HCT116 (cell line): ENCODE data around the gene OGFOD2. TPM values are rescaled to one million over a fixed set of nuclear protein-coding genes. Genes with fewer than 3 reads are reported as not detected.

Experiments
- ATAC-seq: fragments of 200-7000 bp; cut with Tn5 transposase; 2 replicates; pipeline ENCODE4 v1.9.1; 2020; ENCODE audit warnings: mild to moderate bottlenecking, moderate library complexity
- BruUV-seq: library from RNA; stranded (reverse); fragments of 400-500 nt; replicated peaks from 2 replicates; lab custom pipeline; 2021; lab: Mats Ljungman, UMichigan
- CTCF ChIA-PET: fragments of 300-600 bp; sonication (Branson Sonifier 250); formaldehyde crosslinking; loops from one replicate; lab custom pipeline; 2021; ENCODE audit warnings: antibody characterized with exemption; lab: Charles Lee
- POLR2A ChIA-PET: fragments of 300-600, 350-600 bp; sonication (Branson Sonifier 250); formaldehyde crosslinking; loops from one replicate; lab custom pipeline; 2021; ENCODE audit warnings: antibody characterized with exemption; lab: Charles Lee
- RAD21 ChIA-PET, 2 experiments: fragments of 300-600 bp; sonication (Branson Sonifier 250); formaldehyde crosslinking; loops; one replicate each; lab custom pipeline; 2023; ENCODE audit warnings: low total read pairs in 2 of 2; ENCODE audit not compliant: uncharacterized antibody in 2 of 2, unreplicated experiment in 2 of 2, low non-redundant PET in 1 of 2; lab: Charles Lee
- DNase-seq: peaks from one replicate; pipeline ENCODE4 v3.0.0-alpha.2; 2010; ENCODE audit warnings: low read depth, low spot score
- H2AFZ ChIP-seq: fragments of 200-600 bp; shearing (Covaris generic), sonication (generic); 2 replicates; pipeline ENCODE4 v1.6.1; 2017; ENCODE audit warnings: low read depth, mixed run types, mixed read lengths, antibody characterized with exemption, low read length; ENCODE audit not compliant: poor library complexity, severe bottlenecking
- H3K27ac ChIP-seq: 2 replicates; pipeline ENCODE4 v1.5.1; 2012; ENCODE audit warnings: low read depth, low read length
- H3K27me3 ChIP-seq: fragments of 200-600 bp; sonication (generic); 2 replicates; pipeline ENCODE4 v1.6.1; 2016; ENCODE audit warnings: mixed run types, low read length, mixed read lengths; ENCODE audit not compliant: insufficient read depth
- H3K36me3 ChIP-seq, 2 experiments: fragments of 200-500 bp in 1 of 2; fragments of 200-600 bp in 1 of 2; sonication (Bioruptor generic) in 1 of 2; sonication (generic) in 1 of 2; 2 replicates each; pipeline versions ENCODE4 v1.5.1 to v1.6.1; 2014 to 2016; ENCODE audit warnings: low read length in 2 of 2, inconsistent platforms in 1 of 2, mixed read lengths in 1 of 2, mixed run types in 1 of 2; ENCODE audit not compliant: insufficient read depth in 2 of 2, control insufficient read depth in 1 of 2
- H3K4me1 ChIP-seq, 2 experiments: fragments of 200-600 bp in 1 of 2; sonication (generic) in 1 of 2; 2 replicates each; pipeline versions ENCODE4 v1.5.1 to v1.6.1; 2012 to 2017; ENCODE audit warnings: low read length in 2 of 2, inconsistent platforms in 1 of 2, mild to moderate bottlenecking in 1 of 2, mixed read lengths in 1 of 2, mixed run types in 1 of 2, moderate library complexity in 1 of 2; ENCODE audit not compliant: insufficient read depth in 2 of 2, control insufficient read depth in 1 of 2
- H3K4me2 ChIP-seq: fragments of 200-600 bp; sonication (generic); 2 replicates; pipeline ENCODE4 v1.6.1; 2017; ENCODE audit warnings: mixed run types, low read length, mixed read lengths
- H3K4me3 ChIP-seq, 2 experiments: fragments of 200-600 bp in 1 of 2; sonication (generic) in 1 of 2; replicated peaks in 1 of 2; 2 replicates each; pipeline ENCODE4 v1.5.1; 2011 to 2016; ENCODE audit warnings: low read length in 2 of 2, control low read depth in 1 of 2, low read depth in 1 of 2, mild to moderate bottlenecking in 1 of 2, mixed read lengths in 1 of 2, mixed run types in 1 of 2
- H3K79me2 ChIP-seq: fragments of 200-600 bp; sonication (generic); 2 replicates; pipeline ENCODE4 v1.6.1; 2017; ENCODE audit warnings: mild to moderate bottlenecking, mixed run types, low read length, moderate library complexity, mixed read lengths; ENCODE audit not compliant: insufficient read depth
- H3K9ac ChIP-seq: fragments of 200-600 bp; sonication (generic); 2 replicates; pipeline ENCODE4 v1.6.1; 2016; ENCODE audit warnings: low read length, mixed read lengths
- H3K9me2 ChIP-seq: fragments of 200-600 bp; sonication (generic), shearing (Covaris generic); 2 replicates; pipeline ENCODE4 v1.6.1; 2017; ENCODE audit warnings: mixed run types, mild to moderate bottlenecking, moderate library complexity; ENCODE audit not compliant: insufficient read depth
- H3K9me3 ChIP-seq, 2 experiments: fragments of 200-500 bp in 1 of 2; fragments of 200-600 bp in 1 of 2; sonication (Bioruptor generic) in 1 of 2; sonication (generic) in 1 of 2; 2 replicates each; pipeline ENCODE4 v1.6.1; 2014 to 2017; ENCODE audit warnings: low read length in 2 of 2, mixed read lengths in 2 of 2, inconsistent platforms in 1 of 2, low read depth in 1 of 2, mild to moderate bottlenecking in 1 of 2, mixed run types in 1 of 2, moderate library complexity in 1 of 2; ENCODE audit not compliant: control insufficient read depth in 1 of 2, insufficient read depth in 1 of 2
- H4K20me1 ChIP-seq: fragments of 200-600 bp; sonication (generic), shearing (Covaris generic); 2 replicates; pipeline ENCODE4 v1.6.1; 2017; ENCODE audit warnings: mixed run types, mild to moderate bottlenecking, moderate library complexity; ENCODE audit not compliant: insufficient read depth
- ATF3 ChIP-seq: IDR thresholded peaks from 2 replicates; pipeline ENCODE4 v1.6.1; 2012
- CBX3 ChIP-seq: IDR thresholded peaks from 2 replicates; pipeline ENCODE4 v1.6.1; 2012; ENCODE audit warnings: low read depth
- CEBPB ChIP-seq: IDR thresholded peaks from 2 replicates; pipeline ENCODE4 v1.6.1; 2012; ENCODE audit warnings: low read depth
- CTCF ChIP-seq, 3 experiments: fragments of 200-600 bp in 1 of 3; sonication (generic) in 1 of 3; IDR thresholded peaks in 2 of 3; conservative IDR thresholded peaks in 1 of 3; 2 replicates each; pipeline ENCODE4 v1.5.1; 2012 to 2017; ENCODE audit warnings: low read depth in 2 of 3, low read length in 2 of 3, antibody characterized with exemption in 1 of 3, borderline replicate concordance in 1 of 3, control low read depth in 1 of 3, mild to moderate bottlenecking in 1 of 3, mixed read lengths in 1 of 3, mixed run types in 1 of 3, moderate library complexity in 1 of 3; ENCODE audit not compliant: insufficient read depth in 1 of 3
- EZH2 ChIP-seq: fragments of 200-600 bp; sonication (generic); IDR thresholded peaks from 2 replicates; pipeline ENCODE4 v1.6.1; 2017; ENCODE audit warnings: antibody characterized with exemption, mixed run types
- FOSL1 ChIP-seq: IDR thresholded peaks from 2 replicates; pipeline ENCODE4 v1.6.1; 2012; ENCODE audit warnings: low read depth
- JUND ChIP-seq: IDR thresholded peaks from 2 replicates; pipeline ENCODE4 v1.6.1; 2012
- MAX ChIP-seq: IDR thresholded peaks from 2 replicates; pipeline ENCODE4 v1.6.1; 2012
- RAD21 ChIP-seq: IDR thresholded peaks from 2 replicates; pipeline ENCODE4 v1.6.1; 2012; ENCODE audit warnings: low read depth, mild to moderate bottlenecking
- REST ChIP-seq: IDR thresholded peaks from 2 replicates; pipeline ENCODE4 v1.6.1; 2012; ENCODE audit warnings: low read depth
- SP1 ChIP-seq: IDR thresholded peaks from 2 replicates; pipeline ENCODE4 v1.6.1; 2012; ENCODE audit warnings: low read depth
- SRF ChIP-seq: IDR thresholded peaks from 2 replicates; pipeline ENCODE4 v1.6.1; 2012; ENCODE audit warnings: low read depth
- TCF7L2 ChIP-seq: IDR thresholded peaks from 2 replicates; pipeline ENCODE4 v1.7.0; 2011; ENCODE audit warnings: borderline replicate concordance, inconsistent platforms; ENCODE audit not compliant: insufficient read depth, insufficient read length; ENCODE audit errors: extremely low read depth
- YY1 ChIP-seq: IDR thresholded peaks from 2 replicates; pipeline ENCODE4 v1.6.1; 2011; ENCODE audit warnings: low read length, low read depth, moderate library complexity, mild to moderate bottlenecking; ENCODE audit not compliant: insufficient replicate concordance; ENCODE audit errors: extremely low read depth
- ZFX ChIP-seq: fragments of 450-650 bp; IDR thresholded peaks from 2 replicates; pipeline ENCODE4 v1.6.1; 2017
- ZNF274 ChIP-seq: fragments of 200-500 bp; sonication (Bioruptor generic); IDR thresholded peaks from 2 replicates; pipeline ENCODE4 v1.6.1; 2014; ENCODE audit warnings: mild to moderate bottlenecking, low read depth, low read length, inconsistent platforms
- intact Hi-C: fragments of 100-400 bp; cut with micrococcal nuclease; formaldehyde crosslinking; loops from 2 replicates; pipeline ENCODE4 v1.10.0; 2022
- total RNA-seq: library from RNA; stranded (reverse); gene quantifications from one replicate; pipeline ENCODE4 v1.2.1, GENCODE V29; 2021; ENCODE audit not compliant: unreplicated experiment

The OGFOD2 gene
- total RNA-seq, 1 experiment from 2014 or later = 29.5 TPM

- no peak overlapping the region for H3K4me3 ChIP-seq
- H4K20me1 ChIP-seq = no peaks in the 10 kb centered on the region
- POLR2A ChIA-PET = no interaction called here
- intact Hi-C loops = no loop called here
- BruUV-seq = no TSS peak
- RAD21 ChIA-PET = no interaction called here
- ATAC-seq = no peak
- H3K4me1 ChIP-seq = no peaks in the 10 kb centered on the region
- no peaks in the 10 kb centered on the region for H3K27me3 ChIP-seq
- no peak for DNase-seq
- no peak overlapping the region for H3K27ac ChIP-seq
- H3K36me3 ChIP-seq = 0 out of 4 replicates have a peak, but pooled peaks cover 0 to 3% of the 10 kb centered on the region in 2 experiments
- H3K4me2 ChIP-seq = no peak overlapping the region
- no peak for TF ChIP-seq FOSL1
- TF ChIP-seq CEBPB = no peak
- no peaks in the 10 kb centered on the region for H3K9me3 ChIP-seq
- H2AFZ ChIP-seq = no peak overlapping the region
- no peak overlapping the region for H3K9ac ChIP-seq
- H3K79me2 ChIP-seq = no peaks in the 10 kb centered on the region
- CTCF ChIA-PET = no interaction called here
- H3K9me2 ChIP-seq = no peaks in the 10 kb centered on the region
These were observed 29.2 kb downstream of the OGFOD2 start for GRCh38 chr12:123004287-123004686.

- no peak overlapping the region for H3K4me2 ChIP-seq
- RAD21 ChIA-PET = no interaction called here
- no peak overlapping the region for H3K27ac ChIP-seq
- 0 out of 2 replicates have a peak, but pooled peaks have one; percentile 13 for ATAC-seq
- no peaks in the 10 kb centered on the region for H3K9me2 ChIP-seq
- POLR2A ChIA-PET = no interaction called here
- no peak overlapping the region for H2AFZ ChIP-seq
- H3K4me1 ChIP-seq = no peaks in the 10 kb centered on the region
- intact Hi-C loops = no loop called here
- H3K9ac ChIP-seq = no peak overlapping the region
- CTCF ChIA-PET = no interaction called here
- H3K4me3 ChIP-seq = no peak overlapping the region
- 0 out of 4 replicates have a peak, but pooled peaks cover 0 to 3% of the 10 kb centered on the region in 2 experiments for H3K36me3 ChIP-seq
- H3K27me3 ChIP-seq = no peaks in the 10 kb centered on the region
- H3K79me2 ChIP-seq = no peaks in the 10 kb centered on the region
- H3K9me3 ChIP-seq = no peaks in the 10 kb centered on the region
- no peaks in the 10 kb centered on the region for H4K20me1 ChIP-seq
- no TSS peak for BruUV-seq
- DNase-seq = no peak
- TF ChIP-seq EZH2 (no peak), FOSL1 (no peak), JUND (no peak), CBX3 (no peak), YY1 (no peak), MAX (no peak), ATF3 (no peak), SRF (no peak), ZNF274 (no peak), RAD21 (no peak), CTCF (IDR thresholded peaks at IDR 0.05 in 2 of 3, conservative IDR thresholded peaks at IDR 0.05 in 1 of 3; ENCODE audit: borderline replicate concordance in 1 of 3, insufficient read depth in 1 of 3, low read depth in 2 of 3, low read length in 2 of 3) (no peak), SP1 (no peak), ZFX (no peak), REST (no peak), TCF7L2 (no peak)
These were observed 30.1 kb downstream of the OGFOD2 start for GRCh38 chr12:123005081-123005626.
